GM23248 (cell line): ENCODE measurements around the gene KATNB1. TPM values are rescaled to one million over a fixed set of nuclear protein-coding genes. Genes with fewer than 3 reads are reported as not detected.

Experiments used
- DNase-seq: peaks from one replicate; pipeline ENCODE4 v3.0.0-alpha.2; 2015
- H2AFZ ChIP-seq: fragments of 200-600 bp; sonication (generic); 2 replicates; pipeline ENCODE4 v1.6.1; 2016; ENCODE audit warnings: antibody characterized with exemption
- H3F3A ChIP-seq: fragments of 200-600 bp; sonication (generic); 2 replicates; pipeline ENCODE4 v1.6.1; 2016; ENCODE audit warnings: mild to moderate bottlenecking, antibody characterized with exemption, mixed run types; ENCODE audit not compliant: insufficient read depth
- H3K27ac ChIP-seq: fragments of 200-600 bp; sonication (generic); 2 replicates; pipeline ENCODE4 v1.5.1; 2016; ENCODE audit warnings: mild to moderate bottlenecking
- H3K27me3 ChIP-seq: fragments of 200-600 bp; sonication (generic); replicated peaks from 2 replicates; pipeline ENCODE4 v1.6.1; 2016; ENCODE audit warnings: mild to moderate bottlenecking; ENCODE audit not compliant: insufficient read depth
- H3K36me3 ChIP-seq: fragments of 200-600 bp; sonication (generic); 2 replicates; pipeline ENCODE4 v1.6.1; 2016; ENCODE audit warnings: low read depth, mild to moderate bottlenecking
- H3K4me1 ChIP-seq: fragments of 200-600 bp; sonication (generic); 2 replicates; pipeline ENCODE4 v1.6.1; 2016; ENCODE audit warnings: mild to moderate bottlenecking; ENCODE audit not compliant: insufficient read depth
- H3K4me2 ChIP-seq: fragments of 200-600 bp; sonication (generic); one replicate; pipeline ENCODE4 v1.6.1; 2016; ENCODE audit warnings: mild to moderate bottlenecking; ENCODE audit not compliant: unreplicated experiment
- H3K4me3 ChIP-seq: fragments of 200-600 bp; sonication (generic); 2 replicates; pipeline ENCODE4 v1.5.1; 2016; ENCODE audit warnings: mild to moderate bottlenecking
- H3K79me2 ChIP-seq: fragments of 200-600 bp; sonication (generic); 2 replicates; pipeline ENCODE4 v1.6.1; 2016; ENCODE audit warnings: mild to moderate bottlenecking; ENCODE audit not compliant: insufficient read depth
- H3K9ac ChIP-seq: fragments of 200-600 bp; sonication (generic); 2 replicates; pipeline ENCODE4 v1.6.1; 2016; ENCODE audit warnings: mild to moderate bottlenecking
- H3K9me2 ChIP-seq: fragments of 200-600 bp; sonication (generic); 2 replicates; pipeline ENCODE4 v1.6.1; 2016; ENCODE audit warnings: mixed run types, mild to moderate bottlenecking, moderate library complexity; ENCODE audit not compliant: insufficient read depth
- H3K9me3 ChIP-seq: fragments of 200-600 bp; sonication (generic); one replicate; pipeline ENCODE4 v1.6.1; 2017; ENCODE audit warnings: low read depth
- H4K20me1 ChIP-seq: fragments of 200-600 bp; sonication (generic); 2 replicates; pipeline ENCODE4 v1.6.0; 2016; ENCODE audit not compliant: insufficient read depth
- EZH2 ChIP-seq: fragments of 200-600 bp; sonication (generic); IDR thresholded peaks from 2 replicates; pipeline ENCODE4 v1.6.1; 2018; ENCODE audit warnings: antibody characterized with exemption, mild to moderate bottlenecking; ENCODE audit not compliant: insufficient read depth, poor library complexity, severe bottlenecking
- EZH2phosphoT487 ChIP-seq: fragments of 200-600 bp; sonication (generic); IDR thresholded peaks from 2 replicates; pipeline ENCODE4 v1.6.1; 2018; ENCODE audit warnings: antibody characterized with exemption, moderate library complexity, mild to moderate bottlenecking, low read depth; ENCODE audit not compliant: insufficient read depth
- WGBS, 2 experiments: methylation state at CpG; one replicate each; pipeline ENCODE4 v1.1.6; 2015 to 2017; ENCODE audit warnings: low lambda C conversion rate in 2 of 2, low coverage in 1 of 2; ENCODE audit errors: missing lambda C conversion rate in 2 of 2; 5-methylcytosine and 5-hydroxymethylcytosine counted together
- in situ Hi-C: fragments of 300-500 bp; cut with MboI; formaldehyde crosslinking; loops from 2 replicates; pipeline ENCODE4 v1.15.0; 2020
- polyA plus RNA-seq: library from polyadenylated mRNA; unstranded; fragments of >200 nt; fragmentation: Nextera tagmentation; extraction: Ambion mirVana; gene quantifications from 2 replicates; pipeline ENCODE4 v1.2.1, GENCODE V29; 2016
- total RNA-seq: library from RNA; depleted of rRNA; stranded (reverse); fragments of >200 nt; shearing (Covaris generic); gene quantifications from 2 replicates; pipeline ENCODE4 v1.2.3, GENCODE V29; 2014

KATNB1 gene
- total and polyA plus RNA-seq, 2 experiments from 2014 or later, result 19.3 to 20.2 TPM

- Histone ChIP-seq H3K27me3 (no peaks in the 10 kb centered on the region), H3F3A (no peaks in the 10 kb centered on the region), H3K36me3 (peaks cover 12% of the 10 kb centered on the region; the same call in 1 of the 2 replicates), H3K4me1 (0 out of 2 replicates have a peak, but pooled peaks cover 12% of the 10 kb centered on the region), H4K20me1 (no peaks in the 10 kb centered on the region), H3K9me2 (no peaks in the 10 kb centered on the region), H3K9me3 (no peaks in the 10 kb centered on the region), H3K79me2 (peaks cover 54% of the 10 kb centered on the region), H2AFZ (no peak overlapping the region), H3K4me2 (no peak overlapping the region), H3K27ac (no peak overlapping the region), H3K4me3 (no peak overlapping the region), H3K9ac (no peak overlapping the region)
- TF ChIP-seq EZH2phosphoT487, result no peak
- TF ChIP-seq EZH2, result no peak
- in situ Hi-C loops, result no loop called here
- no peak for DNase-seq
- WGBS, 2 experiments, result 94% methylated on average over 13 of the region's 13 CpGs
Observed at GRCh38 chr16:57797216-57797525, 61.6 kb downstream of the KATNB1 start.

GRCh38 chr16:57797526-57798266 is 62.1 kb downstream of the KATNB1 start:
- Histone ChIP-seq H3K4me1 (peaks cover 13% of the 10 kb centered on the region; the same call in 1 of the 2 replicates), H3K9ac (no peak overlapping the region), H2AFZ (no peak overlapping the region), H3K36me3 (peaks cover 12% of the 10 kb centered on the region; the same call in 1 of the 2 replicates), H3K27ac (no peak overlapping the region), H3K4me2 (no peak overlapping the region), H4K20me1 (no peaks in the 10 kb centered on the region), H3K79me2 (peaks cover 54% of the 10 kb centered on the region), H3K27me3 (no peaks in the 10 kb centered on the region), H3K4me3 (no peak overlapping the region), H3K9me3 (no peaks in the 10 kb centered on the region), H3F3A (no peaks in the 10 kb centered on the region), H3K9me2 (no peaks in the 10 kb centered on the region)
- TF ChIP-seq EZH2phosphoT487 (no peak), EZH2 (no peak)
- in situ Hi-C loops, result no loop called here
- WGBS, 2 experiments, result 92 to 95% methylated on average over 27 to 42 of the region's 42 CpGs
- no peak for DNase-seq

GRCh38 chr16:57798267-57798810 is 62.8 kb downstream of the KATNB1 start:
- Histone ChIP-seq H3K9me2 (no peaks in the 10 kb centered on the region), H3K36me3 (peaks cover 9% of the 10 kb centered on the region; the same call in 1 of the 2 replicates), H3K4me3 (no peak overlapping the region), H3K4me2 (no peak overlapping the region), H3K9ac (no peak overlapping the region), H3K27ac (no peak overlapping the region), H3K4me1 (peaks cover 16% of the 10 kb centered on the region; the same call in 1 of the 2 replicates), H3F3A (no peaks in the 10 kb centered on the region), H2AFZ (no peak overlapping the region), H4K20me1 (no peaks in the 10 kb centered on the region), H3K27me3 (no peaks in the 10 kb centered on the region), H3K9me3 (no peaks in the 10 kb centered on the region), H3K79me2 (peaks cover 54% of the 10 kb centered on the region)
- in situ Hi-C loops, result no loop called here
- no peak for TF ChIP-seq EZH2
- DNase-seq, result no peak
- WGBS, 2 experiments, result 95 to 97% methylated on average over 16 of the region's 16 CpGs

GRCh38 chr16:57798953-57799599 is 63.5 kb downstream of the KATNB1 start:
- H3K27me3 ChIP-seq, result no peaks in the 10 kb centered on the region
- in situ Hi-C loops, result no loop called here
- no peaks in the 10 kb centered on the region for H3K9me2 ChIP-seq
- H4K20me1 ChIP-seq, result no peaks in the 10 kb centered on the region
- TF ChIP-seq EZH2phosphoT487 (no peak), EZH2 (no peak)
- H3K79me2 ChIP-seq, result peaks cover 54% of the 10 kb centered on the region
- WGBS, 2 experiments, result 75 to 82% methylated on average over 6 of the region's 6 CpGs
- H3K4me3 ChIP-seq, result no peak overlapping the region
- H2AFZ ChIP-seq, result no peak overlapping the region
- H3K27ac ChIP-seq, result no peak overlapping the region
- no peak for DNase-seq
- 0 out of 2 replicates have a peak, but pooled peaks cover 6% of the 10 kb centered on the region for H3K36me3 ChIP-seq
- H3K4me2 ChIP-seq, result no peak overlapping the region
- 0 out of 2 replicates have a peak, but pooled peaks cover 5% of the 10 kb centered on the region for H3F3A ChIP-seq
- H3K4me1 ChIP-seq, result peaks cover 21% of the 10 kb centered on the region
- no peaks in the 10 kb centered on the region for H3K9me3 ChIP-seq
- no peak overlapping the region for H3K9ac ChIP-seq
